CD4-positive, alpha-beta T cell treated with Interleukin-10 for 1 hour (primary cell): Measurements from ENCODE around the gene CDC37.
A peak's percentile ranks its signal among the peaks of the same experiment; 100 is the strongest.
"Not testable (repeated sequence)": the region's sequence is repeated elsewhere in the genome, so short reads cannot be mapped to it uniquely, and the experiment has no call there.

Experiments used
- DNase-seq: peaks from one replicate; pipeline ENCODE4 v3.0.0-alpha.2; 2020

Gene CDC37

GRCh38 chr19:10393137-10393536, 10.2 kb downstream of the CDC37 start:
- DNase-seq: no peak

DNA sequence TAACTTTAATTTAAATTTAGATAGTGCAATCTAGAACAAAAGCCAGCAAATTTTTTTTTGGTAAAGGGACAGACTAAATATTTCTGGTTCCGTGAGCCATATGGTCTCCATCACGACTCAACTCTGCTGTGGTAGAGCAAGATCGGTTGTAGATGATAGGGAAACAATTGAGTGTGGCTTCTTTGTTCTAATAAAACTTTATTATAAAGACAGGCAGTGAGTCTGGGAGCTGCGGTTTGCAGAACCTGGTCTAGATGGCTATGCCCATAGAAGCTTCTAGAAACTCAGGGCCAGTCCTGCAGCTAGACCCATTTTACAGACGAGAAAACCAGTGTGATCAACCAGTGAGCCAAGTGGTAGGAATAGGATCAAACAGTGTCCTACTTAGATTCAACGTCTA, 11.2 kb downstream of the CDC37 start:
- no peak for DNase-seq

DNA sequence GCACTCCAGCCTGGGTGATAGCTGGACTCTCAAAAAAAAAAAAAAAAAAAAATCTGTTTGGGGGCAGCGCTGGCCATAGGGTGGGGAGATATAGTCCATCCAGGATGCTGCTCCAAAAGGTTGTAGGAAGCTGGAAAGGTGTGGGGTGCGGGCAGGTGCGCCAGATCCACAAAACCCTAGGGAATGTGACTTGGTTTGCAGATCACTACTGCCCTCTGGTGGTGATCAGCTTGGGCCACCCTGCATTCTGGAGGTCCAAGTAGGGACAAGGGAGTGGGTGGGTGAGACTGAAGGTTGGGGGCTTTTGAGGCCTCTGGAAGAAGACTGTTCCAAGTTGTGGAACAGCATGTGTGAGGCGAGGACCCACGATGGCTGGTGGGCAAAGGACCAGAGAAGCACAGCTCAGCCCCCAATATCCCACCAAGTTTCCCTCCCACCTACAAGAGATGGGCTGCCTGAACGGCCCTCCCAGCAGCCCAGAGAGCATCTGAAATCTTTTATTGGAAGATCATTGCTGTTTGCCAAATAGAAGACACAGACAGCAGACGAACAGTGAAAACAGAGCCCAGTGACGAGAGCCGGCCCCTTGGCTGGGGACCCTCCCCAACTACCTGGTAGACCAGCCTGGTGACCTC, 12.6 kb downstream of the CDC37 start:
- DNase-seq: peak; percentile 78

DNA sequence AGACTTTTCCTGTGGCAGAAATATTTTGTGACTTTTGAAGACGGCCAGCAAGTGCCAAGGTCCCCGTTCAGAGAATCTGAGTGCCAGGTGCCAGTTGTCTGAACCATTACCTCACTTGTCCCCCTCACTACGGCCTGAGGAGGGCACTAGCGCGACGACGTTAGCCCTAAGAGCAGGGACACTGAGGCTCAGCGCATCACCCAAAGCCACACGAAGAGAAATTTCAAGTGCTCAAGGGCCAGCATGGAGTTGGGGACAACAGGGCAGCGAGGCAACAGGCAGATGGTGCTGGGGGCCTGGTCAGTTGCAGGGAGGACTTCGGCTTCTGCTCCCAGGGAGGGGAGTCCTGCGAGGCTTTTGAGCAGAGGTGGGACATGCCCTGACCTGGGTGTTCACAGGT, 13.5 kb downstream of the CDC37 start:
- peak; percentile 36 for DNase-seq

- peak; percentile 84 for DNase-seq
Observed at GRCh38 chr19:10388957-10389356, 14.4 kb downstream of the CDC37 start.

DNA sequence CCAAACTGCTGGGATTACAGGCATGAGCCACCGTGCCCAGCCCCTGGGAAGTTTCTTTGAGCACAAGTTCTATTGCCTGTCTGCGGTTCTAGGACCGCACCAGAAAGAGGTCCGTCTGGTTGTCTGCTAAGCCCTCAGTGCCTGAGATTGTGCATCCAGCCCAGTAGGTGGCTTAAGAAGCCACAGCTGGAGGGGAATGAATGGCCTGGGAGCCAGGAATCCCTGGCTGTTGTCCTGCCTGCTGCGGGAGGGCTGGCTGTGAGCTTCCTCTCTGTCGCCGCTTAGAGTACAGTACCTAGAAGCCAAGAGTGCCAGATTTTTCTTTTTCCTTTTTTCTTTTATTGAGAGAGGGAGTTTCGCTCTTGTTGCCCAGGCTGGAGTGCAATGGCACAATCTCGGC, 18.8 kb downstream of the CDC37 start:
- no peak for DNase-seq

DNA sequence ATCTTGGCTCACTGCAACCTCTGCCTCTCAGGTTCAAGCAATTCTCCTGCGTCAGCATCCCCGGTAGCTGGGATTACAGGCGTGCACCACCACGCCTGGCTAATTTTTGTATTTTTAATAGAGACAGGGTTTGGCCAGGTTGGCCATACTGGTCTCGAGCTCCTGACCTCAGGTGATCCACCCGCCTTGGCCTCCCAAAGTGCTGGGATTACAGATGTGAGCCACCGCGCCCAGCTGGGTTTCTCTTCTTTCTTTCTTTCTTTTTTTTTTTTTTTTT, 20.2 kb downstream of the CDC37 start:
- not testable (repeated sequence) for DNase-seq

DNA sequence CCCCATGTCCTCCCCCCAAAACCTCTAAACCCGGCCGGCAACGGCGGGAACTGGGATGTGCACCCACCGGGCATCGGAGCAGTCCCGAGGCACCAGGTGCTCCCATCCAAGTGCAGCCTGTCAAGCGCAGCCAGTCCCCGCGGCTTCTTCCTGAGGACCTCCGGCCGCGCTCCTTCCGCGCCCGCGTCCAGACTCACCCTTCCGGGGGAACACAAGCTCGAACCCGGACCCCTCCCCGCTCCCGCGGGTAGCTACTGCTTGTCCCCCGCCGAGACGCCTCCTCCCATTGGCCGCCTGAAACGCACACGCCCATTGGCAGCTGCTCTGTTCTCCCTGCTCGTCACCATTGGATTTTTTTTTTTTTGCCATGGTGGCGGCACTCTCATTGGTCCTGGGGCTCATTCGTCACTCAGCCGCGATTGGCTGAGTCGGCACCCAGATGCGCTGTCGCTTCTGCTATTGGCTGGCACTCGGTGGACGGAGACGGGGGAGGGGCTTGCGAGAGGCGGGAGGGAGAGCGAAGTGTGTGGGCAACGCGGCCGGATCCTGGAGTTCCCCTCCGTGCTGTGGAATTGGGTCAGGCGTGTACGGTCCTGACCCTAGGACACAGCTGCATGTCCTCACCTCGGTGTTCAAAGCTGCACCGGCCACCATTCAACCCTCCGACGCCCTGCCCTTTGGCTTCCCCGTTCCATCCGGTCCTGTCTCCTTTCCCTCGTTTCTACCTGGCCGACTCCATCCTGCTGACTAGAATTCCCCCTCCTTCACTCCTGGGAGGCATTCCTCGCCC, 22.8 kb downstream of the CDC37 start, which contains the start of gene TYK2:
TSS of gene TYK2 (minus strand) at position 260 of the 790 bp plus-strand sequence. CDS start 2,166 bp downstream, outside the sequence.
- DNase-seq: peak; percentile 98

GRCh38 chr19:10379880-10380312, 23.4 kb downstream of the CDC37 start:
- DNase-seq: no peak

GRCh38 chr19:10378124-10378523, 25.2 kb downstream of the CDC37 start:
- DNase-seq: no peak

DNA sequence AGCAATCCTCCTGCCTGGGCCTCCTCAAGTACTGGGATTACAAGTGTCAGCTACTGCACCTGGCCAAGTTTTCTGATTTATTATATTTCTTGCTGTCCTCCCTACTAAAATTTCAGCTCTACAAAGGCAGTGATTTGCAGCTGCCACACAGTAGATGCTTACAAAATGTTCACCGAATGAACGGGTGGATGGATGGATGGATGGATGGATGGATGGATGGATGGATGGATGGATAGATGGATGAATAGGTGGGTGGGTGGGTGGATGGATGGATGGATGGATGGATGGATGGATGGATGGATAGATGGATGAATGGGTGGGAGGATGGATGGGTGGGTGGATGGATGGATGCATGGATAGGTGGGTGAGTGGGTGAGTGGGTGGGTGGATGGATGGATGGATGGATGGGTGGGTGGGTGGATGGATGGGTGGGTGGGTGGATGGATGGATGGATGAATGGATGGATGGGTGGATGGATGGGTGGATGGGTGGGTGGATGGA, 26.2 kb downstream of the CDC37 start:
- not testable (repeated sequence) for DNase-seq

DNA sequence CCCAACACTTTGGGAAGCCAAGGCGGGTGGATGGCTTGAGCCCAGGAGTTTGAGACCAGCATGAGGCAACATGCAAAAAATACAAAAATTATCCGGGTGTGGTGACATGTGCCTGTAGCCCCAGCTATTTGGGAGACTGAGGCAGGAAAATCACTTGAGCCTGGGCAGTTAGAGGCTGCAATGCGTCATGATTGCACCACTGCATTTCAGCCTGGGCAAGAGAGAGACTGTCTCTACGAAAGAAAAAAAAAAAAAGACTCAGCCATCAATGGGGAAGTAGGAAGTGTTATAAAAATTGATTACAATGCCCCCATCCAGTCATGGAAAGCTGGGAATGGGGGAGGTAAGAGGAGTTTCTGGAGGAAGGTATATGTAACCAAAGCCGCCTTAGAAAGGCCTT, 28.4 kb downstream of the CDC37 start:
- no peak for DNase-seq

DNA sequence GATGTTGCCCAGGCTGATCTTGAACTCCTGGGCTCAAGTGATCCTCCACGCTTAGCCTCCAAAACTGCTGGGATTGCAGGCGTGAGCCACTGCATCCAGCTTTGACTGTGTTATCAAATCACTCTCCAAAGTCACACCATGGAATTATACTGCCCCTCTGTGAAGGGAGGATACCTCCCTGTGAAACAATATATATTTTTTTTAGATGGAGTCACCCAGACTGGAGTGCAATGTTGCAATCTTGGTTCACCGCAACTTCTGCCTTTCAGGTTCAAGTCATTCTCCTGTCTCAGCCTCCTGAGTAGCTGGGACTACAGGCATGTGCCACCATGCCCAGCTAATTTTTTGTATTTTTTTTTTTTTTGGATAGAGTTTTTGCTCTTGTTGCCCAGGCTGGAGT, 30.7 kb downstream of the CDC37 start:
- DNase-seq: no peak

GRCh38 chr19:10368101-10368803, 35.1 kb downstream of the CDC37 start:
- DNase-seq: no peak

- DNase-seq: not testable (repeated sequence)
Observed at GRCh38 chr19:10366950-10367512, 36.3 kb downstream of the CDC37 start.

DNA sequence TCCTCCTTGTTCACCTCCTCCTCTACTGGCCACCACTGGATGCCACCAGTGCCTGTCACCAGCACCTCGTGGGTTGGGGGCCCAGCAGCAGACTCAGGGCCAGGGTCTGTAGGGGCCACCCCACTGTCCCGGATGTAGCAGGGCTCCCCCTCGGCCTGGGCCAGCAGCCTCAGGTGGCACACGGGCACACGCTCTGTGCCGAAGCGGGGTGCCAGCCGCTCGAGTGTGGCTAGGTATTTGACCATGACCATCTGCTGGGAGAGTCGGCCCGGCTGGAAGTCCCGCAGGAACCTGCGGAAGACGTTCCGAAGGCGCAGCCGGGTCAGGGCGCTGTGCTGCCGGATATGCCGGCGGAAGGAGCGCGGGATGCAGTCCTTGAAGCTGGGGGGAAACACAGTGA, 37.8 kb downstream of the CDC37 start:
- no peak for DNase-seq

GRCh38 chr19:10364644-10365043, 38.7 kb downstream of the CDC37 start:
- DNase-seq: no peak

GRCh38 chr19:10363789-10364281, 39.5 kb downstream of the CDC37 start:
- no peak for DNase-seq

DNA sequence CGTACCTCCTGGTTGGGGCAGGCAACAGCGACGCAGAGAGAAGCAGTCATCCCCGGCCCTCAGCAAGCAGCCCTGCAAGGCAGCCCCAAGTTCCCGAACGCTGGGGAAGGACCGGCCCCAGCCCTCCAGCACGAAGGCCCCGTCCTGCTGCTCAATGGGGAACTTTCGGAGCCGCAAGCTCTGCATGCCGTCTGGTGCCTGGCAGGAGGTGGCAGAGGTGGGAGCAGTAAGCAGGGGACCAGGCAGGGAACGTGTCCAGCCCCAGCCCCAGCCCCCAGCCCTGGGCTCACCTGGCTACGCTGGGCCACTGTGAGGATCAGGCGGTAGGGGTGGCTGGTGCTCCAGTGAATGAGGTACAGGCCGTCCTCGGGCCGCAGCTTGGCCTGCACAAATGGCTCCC, 41.1 kb downstream of the CDC37 start:
- no peak for DNase-seq

GRCh38 chr19:10361569-10362011, 41.8 kb downstream of the CDC37 start:
- no peak for DNase-seq

DNA sequence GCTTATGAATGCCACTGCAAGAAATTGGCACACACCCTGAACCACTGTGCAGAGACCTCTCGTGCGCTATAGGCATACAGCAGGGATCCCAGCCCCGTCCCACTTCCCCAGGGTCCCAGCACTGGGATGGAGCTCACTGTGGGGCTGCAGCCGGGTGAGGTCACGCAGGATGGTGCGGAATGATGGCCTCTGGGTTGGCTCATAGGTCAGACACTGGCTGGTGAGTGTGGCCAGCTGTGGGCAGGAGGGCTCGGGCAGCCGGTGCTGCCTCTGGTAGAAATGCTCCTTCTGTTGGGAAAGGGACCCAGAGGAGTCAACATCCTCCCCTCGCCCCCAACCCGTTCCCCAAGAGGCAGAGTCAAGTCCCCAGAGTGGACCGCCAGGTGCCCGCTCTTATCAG, 46.9 kb downstream of the CDC37 start:
- DNase-seq: no peak

GRCh38 chr19:10353793-10354391, 49.5 kb downstream of the CDC37 start:
- peak; percentile 45 for DNase-seq
